HG02840 (cell line): Measurements from ENCODE around the gene CREM.

Experiments
- ATAC-seq: cut with Tn5 transposase; IDR thresholded peaks from one replicate; pipeline ENCODE4 v1.9.1; 2021; ENCODE audit warnings: mild to moderate bottlenecking, moderate library complexity, moderate number of reproducible peaks; ENCODE audit not compliant: unreplicated experiment, low FRiP score

CREM gene

GRCh38 chr10:35133586-35133985 lies 6.9 kb downstream of the CREM start:
- ATAC-seq: no peak

GRCh38 chr10:35135861-35136260 lies 9.2 kb downstream of the CREM start:
- no peak for ATAC-seq

- ATAC-seq: peak; percentile 43
Measured at GRCh38 chr10:35136263-35136815, 9.7 kb downstream of the CREM start.

- no peak for ATAC-seq
Measured at GRCh38 chr10:35140126-35140525, 13.5 kb downstream of the CREM start.

GRCh38 chr10:35140727-35141126 lies 14.1 kb downstream of the CREM start:
- no peak for ATAC-seq

- no peak for ATAC-seq
Measured at GRCh38 chr10:35150308-35150707, 23.7 kb downstream of the CREM start.

GRCh38 chr10:35152992-35153391 lies 26.3 kb downstream of the CREM start:
- ATAC-seq: no peak

- no peak for ATAC-seq
Measured at GRCh38 chr10:35153716-35154115, 27.1 kb downstream of the CREM start.

- no peak for ATAC-seq
Measured at GRCh38 chr10:35160743-35161142, 34.1 kb downstream of the CREM start.

GRCh38 chr10:35161906-35162305 lies 35.3 kb downstream of the CREM start:
- ATAC-seq: no peak

- no peak for ATAC-seq
Measured at GRCh38 chr10:35165136-35165535, 38.5 kb downstream of the CREM start.

GRCh38 chr10:35165811-35166210 lies 39.2 kb downstream of the CREM start:
- no peak for ATAC-seq

- no peak for ATAC-seq
Measured at GRCh38 chr10:35166607-35167006, 40.0 kb downstream of the CREM start.

GRCh38 chr10:35167342-35167741 lies 40.7 kb downstream of the CREM start:
- no peak for ATAC-seq

- no peak for ATAC-seq
Measured at GRCh38 chr10:35172146-35172545, 45.5 kb downstream of the CREM start.

- no peak for ATAC-seq
Measured at GRCh38 chr10:35172574-35172973, 45.9 kb downstream of the CREM start.

GRCh38 chr10:35178331-35178730 lies 51.7 kb downstream of the CREM start:
- ATAC-seq: no peak

- no peak for ATAC-seq
Measured at GRCh38 chr10:35182631-35183510, 56.2 kb downstream of the CREM start.

GRCh38 chr10:35184527-35185171 lies 58.0 kb downstream of the CREM start:
- no peak for ATAC-seq

GRCh38 chr10:35185260-35186034 lies 58.8 kb downstream of the CREM start:
- peak; percentile 64 for ATAC-seq

- ATAC-seq: no peak
Measured at GRCh38 chr10:35188954-35189353, 62.3 kb downstream of the CREM start.
